ENCODE data around the gene PLA2G5.

- TF ChIP-seq CTCF (IDR thresholded peaks at IDR 0.05; ENCODE audit: insufficient read depth, low read depth, low read length) (no peak), EZH2 (IDR thresholded peaks at IDR 0.05; ENCODE audit: insufficient read depth, low read length) (no peak)
Measured at GRCh38 chr1:20123722-20124455, 53.9 kb downstream of the PLA2G5 start.

Data from astrocyte (in vitro differentiated cells and primary cell).